MM.1S (cell line): Measurements from ENCODE around the gene CD300A.

Experiments used
- DNase-seq: peaks from one replicate; pipeline ENCODE4 v3.0.0-alpha.2; 2015
- H2AFZ ChIP-seq: fragments of 300-600 bp; sonication (generic); 2 replicates; pipeline ENCODE4 v1.6.0; 2016; ENCODE audit warnings: antibody characterized with exemption, low read length
- H3F3A ChIP-seq: fragments of 300-600 bp; sonication (generic); 2 replicates; pipeline ENCODE4 v1.6.1; 2016; ENCODE audit warnings: mild to moderate bottlenecking, antibody characterized with exemption, low read length, moderate library complexity, mixed read lengths; ENCODE audit not compliant: insufficient read depth
- H3K27ac ChIP-seq: fragments of 300-600 bp; sonication (generic); 2 replicates; pipeline ENCODE4 v1.5.1; 2016; ENCODE audit warnings: mild to moderate bottlenecking, low read length
- H3K27me3 ChIP-seq: fragments of 300-600 bp; sonication (generic); replicated peaks from 2 replicates; pipeline ENCODE4 v1.6.0; 2016; ENCODE audit warnings: low read length; ENCODE audit not compliant: insufficient read depth
- H3K36me3 ChIP-seq: fragments of 300-600 bp; sonication (generic); replicated peaks from 2 replicates; pipeline ENCODE4 v1.6.1; 2016; ENCODE audit warnings: mild to moderate bottlenecking, low read length, mixed read lengths; ENCODE audit not compliant: insufficient read depth
- H3K4me1 ChIP-seq: fragments of 300-600 bp; sonication (generic); 2 replicates; pipeline ENCODE4 v1.6.1; 2016; ENCODE audit warnings: low read length, mixed read lengths
- H3K4me2 ChIP-seq: fragments of 300-600 bp; sonication (generic); 2 replicates; pipeline ENCODE4 v1.6.0; 2016; ENCODE audit warnings: low read depth, low read length
- H3K4me3 ChIP-seq: fragments of 300-600 bp; sonication (generic); 2 replicates; pipeline ENCODE4 v1.5.1; 2016; ENCODE audit warnings: low read length, mixed read lengths
- H3K79me2 ChIP-seq: fragments of 300-600 bp; sonication (generic); 2 replicates; pipeline ENCODE4 v1.6.1; 2016; ENCODE audit warnings: mixed run types, low read length, mixed read lengths
- H3K9ac ChIP-seq: fragments of 300-600 bp; sonication (generic); 2 replicates; pipeline ENCODE4 v1.6.1; 2016; ENCODE audit warnings: low read length, mixed read lengths
- H3K9me2 ChIP-seq: fragments of 300-600 bp; sonication (generic); replicated peaks from 2 replicates; pipeline ENCODE4 v1.6.1; 2016; ENCODE audit warnings: mild to moderate bottlenecking, low read length, mixed read lengths; ENCODE audit not compliant: insufficient read depth
- H3K9me3 ChIP-seq: fragments of 300-600 bp; sonication (generic); replicated peaks from 2 replicates; pipeline ENCODE4 v1.6.1; 2016; ENCODE audit warnings: mild to moderate bottlenecking, low read length, mixed read lengths; ENCODE audit not compliant: insufficient read depth
- H4K20me1 ChIP-seq: fragments of 300-600 bp; sonication (generic); 2 replicates; pipeline ENCODE4 v1.6.1; 2016; ENCODE audit warnings: mild to moderate bottlenecking, low read length, moderate library complexity, mixed read lengths; ENCODE audit not compliant: insufficient read depth
- CTCF ChIP-seq: fragments of 300-600 bp; sonication (generic); IDR thresholded peaks from 2 replicates; pipeline ENCODE4 v1.5.1; 2016; ENCODE audit warnings: antibody characterized with exemption, low read length, mixed read lengths
- EZH2 ChIP-seq: fragments of 300-600 bp; sonication (generic); optimal IDR thresholded peaks from 2 replicates; pipeline ENCODE3; 2017; ENCODE audit warnings: low read depth, mild to moderate bottlenecking, antibody characterized with exemption, low read length, mixed read lengths
- EZH2phosphoT487 ChIP-seq: fragments of 300-600 bp; sonication (generic); IDR thresholded peaks from 2 replicates; pipeline ENCODE4 v1.6.1; 2018; ENCODE audit warnings: antibody characterized with exemption, low read length

The CD300A gene

GRCh38 chr17:74443516-74444296 is 22.7 kb upstream of the CD300A start:
- Histone ChIP-seq H3K4me1 (no peaks in the 10 kb centered on the region), H3K4me3 (no peak overlapping the region), H3K27ac (no peak overlapping the region), H3K9me2 (no peaks in the 10 kb centered on the region), H4K20me1 (no peaks in the 10 kb centered on the region), H3K9me3 (no peaks in the 10 kb centered on the region), H3K79me2 (no peaks in the 10 kb centered on the region), H3K36me3 (no peaks in the 10 kb centered on the region), H3K9ac (no peak overlapping the region), H3F3A (no peaks in the 10 kb centered on the region), H2AFZ (no peak overlapping the region), H3K27me3 (peaks cover 87% of the 10 kb centered on the region), H3K4me2 (no peak overlapping the region)
- DNase-seq, result no peak
- no peak for TF ChIP-seq EZH2phosphoT487

- Histone ChIP-seq H3K27me3 (peaks cover 87% of the 10 kb centered on the region), H3K9me2 (no peaks in the 10 kb centered on the region), H3K27ac (no peak overlapping the region)
Measured at GRCh38 chr17:74444406-74444805, 22.0 kb upstream of the CD300A start.

GRCh38 chr17:74445158-74445557 is 21.3 kb upstream of the CD300A start:
- no peak for TF ChIP-seq EZH2
- TF ChIP-seq CTCF, result no peak
- no peak for TF ChIP-seq EZH2phosphoT487
- Histone ChIP-seq H3K36me3 (no peaks in the 10 kb centered on the region), H4K20me1 (no peaks in the 10 kb centered on the region), H3K79me2 (no peaks in the 10 kb centered on the region), H3K9me3 (no peaks in the 10 kb centered on the region), H3F3A (no peaks in the 10 kb centered on the region), H3K27me3 (peaks cover 86% of the 10 kb centered on the region), H3K27ac (no peak overlapping the region), H2AFZ (no peak overlapping the region), H3K4me3 (no peak overlapping the region), H3K4me1 (no peaks in the 10 kb centered on the region), H3K4me2 (no peak overlapping the region), H3K9me2 (no peaks in the 10 kb centered on the region), H3K9ac (no peak overlapping the region)
- no peak for DNase-seq

More at GRCh38 chr17:74444406-74444805, 22.0 kb upstream of the CD300A start:
- TF ChIP-seq EZH2phosphoT487 (no peak), CTCF (no peak), EZH2 (no peak)
- no peak overlapping the region for H3K9ac ChIP-seq
- no peaks in the 10 kb centered on the region for H3K36me3 ChIP-seq
- H3K4me2 ChIP-seq, result no peak overlapping the region
- H3K4me1 ChIP-seq, result no peaks in the 10 kb centered on the region
- no peak overlapping the region for H3K4me3 ChIP-seq
- no peaks in the 10 kb centered on the region for H3K9me3 ChIP-seq
- H3F3A ChIP-seq, result no peaks in the 10 kb centered on the region
- DNase-seq, result no peak
- no peak overlapping the region for H2AFZ ChIP-seq
- no peaks in the 10 kb centered on the region for H3K79me2 ChIP-seq
- H4K20me1 ChIP-seq, result no peaks in the 10 kb centered on the region
